CD4-positive, CD25-positive, alpha-beta regulatory T cell (primary cell): ENCODE results near the gene CDK5RAP3. TPM values are rescaled to one million over a fixed set of nuclear protein-coding genes. Genes with fewer than 3 reads are reported as not detected.
A peak's percentile ranks its signal among the peaks of the same experiment; 100 is the strongest.
"Not testable (repeated sequence)": the region's sequence is repeated elsewhere in the genome, so short reads cannot be mapped to it uniquely, and the experiment has no call there.

ENCODE experiments used
- ATAC-seq, 2 donors: fragments of 150-1000 bp; cut with Tn5 transposase; one replicate each; pipeline ENCODE4 v1.10.0; 2021; ENCODE audit warnings: low read depth in 2 of 2, moderate number of reproducible peaks in 2 of 2, moderate library complexity in 1 of 2
- DNase-seq, 3 donors: peaks; one replicate each; pipeline versions ENCODE4 v3.0.0 to v3.0.0-alpha.2; 2012 to 2022; ENCODE audit warnings: mixed read lengths in 1 of 3
- H3K27ac ChIP-seq: one replicate; pipeline ENCODE4 v1.7.0; 2013; ENCODE audit warnings: mild to moderate bottlenecking, low read length; ENCODE audit not compliant: insufficient read depth, poor library complexity, severe bottlenecking
- H3K27me3 ChIP-seq: one replicate; pipeline ENCODE4 v1.7.0; 2013; ENCODE audit warnings: low read length; ENCODE audit not compliant: control insufficient read depth, insufficient read depth
- H3K36me3 ChIP-seq: one replicate; pipeline ENCODE4 v1.7.0; 2013; ENCODE audit warnings: mild to moderate bottlenecking, low read length, moderate library complexity; ENCODE audit not compliant: control insufficient read depth, insufficient read depth
- H3K4me1 ChIP-seq: 2 replicates; pipeline ENCODE4 v1.7.0; 2013; ENCODE audit warnings: mild to moderate bottlenecking, low read length; ENCODE audit not compliant: insufficient read depth, control insufficient read depth, poor library complexity, severe bottlenecking
- H3K4me3 ChIP-seq: one replicate; pipeline ENCODE4 v1.7.0; 2013; ENCODE audit warnings: low read depth, mild to moderate bottlenecking, low read length, moderate library complexity
- H3K9me3 ChIP-seq, 2 experiments: 1 replicate in 1 of 2; 2 replicates in 1 of 2; pipeline ENCODE4 v1.7.0; 2013; ENCODE audit warnings: low read length in 2 of 2, mild to moderate bottlenecking in 1 of 2, moderate library complexity in 1 of 2; ENCODE audit not compliant: control insufficient read depth in 2 of 2
- H3K27ac Mint-ChIP-seq, 3 donors: one replicate each; pipeline ENCODE4 v1.8.0; 2020 to 2022; ENCODE audit warnings: mild to moderate bottlenecking in 3 of 3, mixed read lengths in 3 of 3, moderate library complexity in 2 of 3
- H3K27me3 Mint-ChIP-seq: one replicate; pipeline ENCODE4 v1.8.0; 2022; ENCODE audit warnings: mild to moderate bottlenecking, mixed read lengths
- H3K36me3 Mint-ChIP-seq: one replicate; pipeline ENCODE4 v1.8.0; 2020; ENCODE audit warnings: mixed read lengths
- H3K4me1 Mint-ChIP-seq, 4 donors: one replicate each; pipeline ENCODE4 v1.8.0; 2020 to 2022; ENCODE audit warnings: mixed read lengths in 4 of 4, mild to moderate bottlenecking in 1 of 4
- H3K4me3 Mint-ChIP-seq, 4 donors: one replicate each; pipeline ENCODE4 v1.8.0; 2020 to 2022; ENCODE audit warnings: mild to moderate bottlenecking in 4 of 4, mixed read lengths in 4 of 4, moderate library complexity in 3 of 4
- H3K9me3 Mint-ChIP-seq, 7 donors: one replicate each; pipeline ENCODE4 v1.8.0; 2020 to 2022; ENCODE audit warnings: mixed read lengths in 7 of 7, mild to moderate bottlenecking in 3 of 7, moderate library complexity in 2 of 7
- polyA plus RNA-seq, 4 donors: library from polyadenylated mRNA; unstranded; fragments of 300-500 nt; fragmentation: Illumina TruSeq; gene quantifications; one replicate each; pipeline ENCODE4 v1.2.3, GENCODE V29; 2021
- total RNA-seq: library from RNA; stranded (reverse); gene quantifications from one replicate; pipeline ENCODE4 v1.2.3, GENCODE V29; 2022

Gene CDK5RAP3
- total and polyA plus RNA-seq, 5 donors from 2014 or later = 68.9 to 256 (median 72.1) TPM

DNA sequence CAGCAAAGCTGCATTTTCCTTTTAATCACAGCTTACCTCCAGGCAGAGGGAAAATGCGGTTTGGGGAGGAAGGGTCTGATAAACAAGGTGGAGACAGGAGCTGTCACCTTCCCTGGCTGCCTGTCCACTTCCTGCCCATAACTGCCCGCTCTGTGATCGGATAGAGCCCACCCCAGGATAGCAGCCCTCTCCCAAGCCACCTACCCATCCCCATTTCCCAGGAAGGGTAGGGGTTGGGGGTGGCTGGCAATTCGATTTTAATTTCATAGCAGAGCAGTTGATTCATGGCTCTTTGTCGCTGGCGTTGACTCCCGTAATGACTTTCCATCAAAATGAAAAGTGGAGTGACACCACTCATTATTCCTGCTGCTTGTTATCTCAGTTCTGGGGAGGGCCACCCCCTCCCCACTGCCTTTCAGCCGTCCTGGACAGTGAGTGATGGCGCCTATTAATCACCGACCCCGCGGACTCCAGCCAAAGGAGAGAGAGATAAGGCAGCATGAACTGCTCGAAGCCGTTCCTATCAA lies 11.2 kb downstream of the CDK5RAP3 start:
- Mint-ChIP-seq H3K27ac (no peak overlapping the region), H3K36me3 (peaks cover 24% of the 10 kb centered on the region), H3K4me3 (no peak overlapping the region), H3K9me3 (no peaks in the 10 kb centered on the region), H3K4me1 (peaks cover 0 to 8% (median under 1%) of the 10 kb centered on the region in 4 donors), H3K27me3 (no peaks in the 10 kb centered on the region)
- H3K27me3 ChIP-seq = no peaks in the 10 kb centered on the region
- DNase-seq (no peak), ATAC-seq (no peak)
- no peak overlapping the region for H3K4me3 ChIP-seq
- H3K36me3 ChIP-seq = peaks cover 54% of the 10 kb centered on the region
- no peaks in the 10 kb centered on the region for H3K4me1 ChIP-seq
- H3K9me3 ChIP-seq = no peaks in the 10 kb centered on the region
- H3K27ac ChIP-seq = no peak overlapping the region

DNA sequence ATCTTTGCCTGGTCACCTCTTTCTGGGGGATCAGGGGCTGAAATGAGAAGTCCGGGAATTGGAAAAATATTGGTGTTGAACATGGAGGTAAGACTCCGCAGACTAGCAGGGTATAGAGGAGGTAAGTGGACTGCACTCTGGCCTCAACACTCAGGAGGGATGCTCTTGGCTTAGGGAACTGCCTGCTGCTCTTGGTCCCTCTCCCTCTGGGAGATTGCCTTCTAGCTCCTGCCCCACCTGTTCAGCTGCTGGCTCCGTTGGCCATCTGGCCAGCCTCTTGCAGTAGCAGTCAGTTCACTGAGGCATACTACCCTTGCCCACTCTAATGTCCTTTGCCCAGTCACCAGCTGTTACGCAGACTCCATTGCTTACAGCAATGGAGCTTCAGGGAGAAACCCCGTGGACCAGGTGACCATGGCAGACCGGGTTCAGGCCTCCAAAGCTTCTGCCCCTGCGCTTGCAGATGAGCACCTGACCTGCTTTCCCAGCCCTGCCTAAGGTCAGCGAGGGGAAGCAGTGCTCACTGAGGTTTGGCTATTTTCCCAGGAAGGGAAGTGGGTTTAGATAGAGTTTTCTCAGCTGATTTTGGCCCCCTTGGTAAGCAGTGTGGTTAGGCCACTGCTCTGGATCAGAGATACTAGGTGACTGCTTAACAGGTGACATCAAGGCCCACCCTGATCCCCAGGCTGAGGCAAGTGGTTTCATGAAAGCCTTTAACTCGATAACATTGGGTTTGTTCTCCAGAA lies 11.9 kb downstream of the CDK5RAP3 start:
- Mint-ChIP-seq H3K36me3 (peaks cover 24% of the 10 kb centered on the region), H3K9me3 (no peaks in the 10 kb centered on the region), H3K4me1 (peaks cover 0 to 8% (median 0%) of the 10 kb centered on the region in 4 donors), H3K27ac (no peak overlapping the region), H3K27me3 (no peaks in the 10 kb centered on the region), H3K4me3 (peak overlapping the region in 1 of 4 donors; percentile 21)
- H3K27ac ChIP-seq = no peak overlapping the region
- no peaks in the 10 kb centered on the region for H3K4me1 ChIP-seq
- no peaks in the 10 kb centered on the region for H3K27me3 ChIP-seq
- no peak for ATAC-seq
- no peaks in the 10 kb centered on the region for H3K9me3 ChIP-seq
- no peak overlapping the region for H3K4me3 ChIP-seq
- peaks cover 51% of the 10 kb centered on the region for H3K36me3 ChIP-seq
- DNase-seq = no peak

DNA sequence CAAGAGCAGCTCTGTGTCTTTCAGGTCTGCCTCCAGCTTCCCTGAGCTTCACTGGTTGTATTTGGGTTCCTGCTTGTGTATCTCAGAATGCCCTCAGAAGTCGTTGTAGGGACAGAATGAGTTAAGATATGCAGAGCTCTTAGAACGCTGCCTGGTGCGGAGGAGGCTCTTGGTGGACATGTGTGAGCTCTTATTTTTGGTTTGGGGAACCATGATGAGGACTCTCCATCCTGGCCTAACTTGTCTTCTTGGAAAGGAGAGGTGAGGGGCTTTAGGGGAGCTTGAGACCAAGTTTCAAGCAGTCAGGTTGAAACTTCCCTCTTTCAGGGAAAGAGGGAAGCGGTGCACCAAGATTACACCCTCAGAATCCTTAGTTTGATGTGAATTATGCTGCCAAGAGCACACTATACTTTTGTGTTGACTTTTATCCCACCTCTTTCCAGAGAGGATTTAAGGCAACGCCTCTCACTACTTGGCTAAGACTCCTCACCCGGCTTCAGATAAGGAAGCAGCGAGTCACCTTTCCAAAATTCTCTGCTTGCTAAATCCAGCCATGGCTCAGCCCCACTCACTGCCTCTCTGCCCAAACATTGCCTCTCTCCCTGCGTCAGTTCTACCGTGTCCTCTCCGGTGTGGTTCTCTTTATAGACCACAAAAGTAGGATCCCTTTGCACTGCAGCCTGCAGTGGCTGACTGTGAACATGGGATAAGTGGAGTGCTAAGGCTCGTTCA lies 12.7 kb downstream of the CDK5RAP3 start:
- Mint-ChIP-seq H3K4me1 (peaks cover 0 to 8% (median 0%) of the 10 kb centered on the region in 4 donors), H3K36me3 (peaks cover 20% of the 10 kb centered on the region), H3K27me3 (no peaks in the 10 kb centered on the region), H3K9me3 (no peaks in the 10 kb centered on the region), H3K4me3 (no peak overlapping the region), H3K27ac (no peak overlapping the region)
- DNase-seq (no peak), ATAC-seq (no peak)
- H3K9me3 ChIP-seq = no peaks in the 10 kb centered on the region
- H3K36me3 ChIP-seq = peaks cover 49% of the 10 kb centered on the region
- no peaks in the 10 kb centered on the region for H3K27me3 ChIP-seq
- no peak overlapping the region for H3K4me3 ChIP-seq
- H3K27ac ChIP-seq = no peak overlapping the region
- H3K4me1 ChIP-seq = no peaks in the 10 kb centered on the region

DNA sequence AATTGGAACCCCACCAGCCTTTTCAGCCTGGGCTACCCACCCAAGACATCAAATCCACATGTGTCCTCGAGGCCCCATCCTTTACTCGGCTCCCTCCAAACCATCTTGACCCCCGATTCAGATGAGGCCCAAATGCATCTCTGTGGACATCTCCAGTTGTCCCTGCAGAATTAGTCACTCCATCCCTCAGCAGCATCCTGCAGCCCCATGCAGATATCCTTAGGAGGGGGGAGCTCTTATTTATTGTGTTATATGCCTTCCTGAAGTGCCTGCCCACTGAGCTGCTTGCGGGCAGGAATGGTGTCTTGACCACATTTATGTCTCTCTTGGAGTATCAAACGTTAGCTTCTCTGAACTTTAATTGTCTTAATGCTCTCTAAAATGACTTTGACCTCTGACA lies 15.6 kb downstream of the CDK5RAP3 start:
- ATAC-seq (no peak), DNase-seq (no peak)
- Mint-ChIP-seq H3K27me3 (no peaks in the 10 kb centered on the region), H3K36me3 (peaks cover 3% of the 10 kb centered on the region), H3K4me1 (no peaks in the 10 kb centered on the region), H3K9me3 (no peaks in the 10 kb centered on the region), H3K4me3 (no peak overlapping the region), H3K27ac (peak overlapping the region in 1 of 3 donors; percentile 65)
- no peaks in the 10 kb centered on the region for H3K4me1 ChIP-seq
- H3K27me3 ChIP-seq = no peaks in the 10 kb centered on the region
- H3K36me3 ChIP-seq = peaks cover 20% of the 10 kb centered on the region
- H3K27ac ChIP-seq = no peak overlapping the region
- no peaks in the 10 kb centered on the region for H3K9me3 ChIP-seq
- no peak overlapping the region for H3K4me3 ChIP-seq

DNA sequence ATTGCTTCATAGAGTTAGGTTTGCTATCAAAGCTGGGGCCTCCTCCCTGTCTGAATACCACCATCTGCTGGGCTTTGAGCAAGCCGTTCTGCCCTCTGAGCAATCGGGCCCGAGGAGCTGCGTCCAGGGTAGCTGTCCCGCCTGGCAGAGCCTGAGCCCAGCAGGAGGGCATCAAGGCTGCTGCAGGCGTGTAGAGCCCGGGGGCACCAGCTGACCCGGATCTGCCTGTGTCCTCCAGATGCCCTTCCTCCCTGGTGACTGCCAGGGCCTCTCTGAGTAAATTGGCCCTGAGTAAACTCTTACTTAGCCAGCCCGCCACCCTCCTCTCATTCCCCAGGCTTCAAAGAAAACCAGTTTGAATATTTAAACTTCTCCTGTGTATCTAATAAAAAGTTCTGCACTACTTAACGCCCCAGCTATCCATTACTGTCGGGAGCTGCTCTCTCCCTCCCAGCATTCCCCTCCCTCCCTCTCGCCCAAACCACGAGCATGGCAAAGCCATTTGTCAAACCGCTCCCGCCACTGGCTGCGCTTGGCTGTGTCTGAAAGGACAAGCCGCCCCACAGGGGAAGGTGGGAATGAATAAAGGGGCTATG lies 16.4 kb downstream of the CDK5RAP3 start:
- no peaks in the 10 kb centered on the region for H3K4me1 ChIP-seq
- no peak overlapping the region for H3K27ac Mint-ChIP-seq
- H3K4me1 Mint-ChIP-seq = no peaks in the 10 kb centered on the region
- H3K27me3 ChIP-seq = no peaks in the 10 kb centered on the region
- DNase-seq (no peak), ATAC-seq (no peak)
- no peaks in the 10 kb centered on the region for H3K9me3 ChIP-seq
- H3K4me3 ChIP-seq = no peak overlapping the region
- peaks cover 3% of the 10 kb centered on the region for H3K36me3 Mint-ChIP-seq
- H3K27me3 Mint-ChIP-seq = no peaks in the 10 kb centered on the region
- H3K27ac ChIP-seq = no peak overlapping the region
- no peaks in the 10 kb centered on the region for H3K9me3 Mint-ChIP-seq
- H3K36me3 ChIP-seq = peaks cover 16% of the 10 kb centered on the region
- H3K4me3 Mint-ChIP-seq = no peak overlapping the region

DNA sequence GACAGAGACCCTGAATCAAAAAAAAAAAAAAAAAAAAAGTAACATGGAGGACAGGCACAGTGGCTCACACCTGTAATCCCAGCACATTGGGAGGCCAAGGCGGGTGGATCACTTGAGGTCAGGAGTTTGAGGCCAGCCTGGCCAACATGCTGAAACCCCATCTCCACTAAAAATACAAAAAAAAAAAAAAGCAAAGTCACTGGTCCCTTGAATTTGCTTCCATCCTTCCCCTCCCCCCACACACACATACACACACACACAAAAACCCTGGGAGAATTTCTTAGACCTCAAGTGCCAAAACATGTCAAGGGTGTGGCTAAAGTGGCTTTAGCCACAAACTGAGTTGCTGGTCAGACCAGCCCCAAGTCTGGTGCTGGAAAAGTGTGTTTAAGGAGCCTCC lies 17.5 kb downstream of the CDK5RAP3 start:
- not testable (repeated sequence) for DNase-seq, H3K4me3 ChIP-seq, H3K9me3 Mint-ChIP-seq, H3K9me3 ChIP-seq, H3K4me1 Mint-ChIP-seq, H3K36me3 ChIP-seq, H3K4me1 ChIP-seq, H3K4me3 Mint-ChIP-seq, H3K27me3 Mint-ChIP-seq, H3K36me3 Mint-ChIP-seq, H3K27ac ChIP-seq, H3K27ac Mint-ChIP-seq, H3K27me3 ChIP-seq, ATAC-seq

DNA sequence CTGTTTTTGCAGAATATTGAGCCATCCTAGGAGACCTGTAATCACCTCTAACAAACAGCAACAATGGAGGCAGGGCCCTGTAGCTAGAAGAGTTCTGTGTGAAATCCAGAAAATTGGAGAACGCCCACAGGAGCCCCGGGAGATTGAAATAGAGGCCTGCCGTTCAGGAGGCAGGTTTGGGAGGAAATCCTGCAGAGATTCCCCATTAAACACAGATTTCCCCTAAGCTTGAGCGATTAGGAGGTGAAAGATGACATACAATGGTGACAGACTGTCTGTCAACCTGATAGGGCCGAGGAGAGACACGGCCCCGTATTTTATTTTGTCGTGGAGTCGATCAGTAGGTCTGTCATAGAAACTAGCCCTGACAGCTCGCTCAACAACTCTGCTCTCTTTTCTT lies 18.2 kb downstream of the CDK5RAP3 start:
- no peak overlapping the region for H3K4me3 Mint-ChIP-seq

More for the DNA sequence above, 18.2 kb downstream of the CDK5RAP3 start:
- DNase-seq (no peak), ATAC-seq (no peak)
- H3K4me3 ChIP-seq = no peak overlapping the region
- Mint-ChIP-seq H3K36me3 (no peaks in the 10 kb centered on the region), H3K27me3 (peaks cover 6% of the 10 kb centered on the region), H3K9me3 (no peaks in the 10 kb centered on the region), H3K4me1 (no peaks in the 10 kb centered on the region), H3K27ac (no peak overlapping the region)
- no peaks in the 10 kb centered on the region for H3K36me3 ChIP-seq
- peaks cover 2% of the 10 kb centered on the region for H3K27me3 ChIP-seq
- no peaks in the 10 kb centered on the region for H3K9me3 ChIP-seq
- H3K27ac ChIP-seq = no peak overlapping the region
- no peaks in the 10 kb centered on the region for H3K4me1 ChIP-seq
